NCI-H446 (cell line): Measurements from ENCODE around the gene SYT6.

Source experiments
- DNase-seq, 2 experiments: peaks; one replicate each; lab custom pipeline; 2025; lab: John Stamatoyannopoulos, UW

The SYT6 gene

GRCh38 chr1:114154963-114155322 lies 1.3 kb upstream of the SYT6 start:
- DNase-seq: peak; percentile 40 to 87

DNA sequence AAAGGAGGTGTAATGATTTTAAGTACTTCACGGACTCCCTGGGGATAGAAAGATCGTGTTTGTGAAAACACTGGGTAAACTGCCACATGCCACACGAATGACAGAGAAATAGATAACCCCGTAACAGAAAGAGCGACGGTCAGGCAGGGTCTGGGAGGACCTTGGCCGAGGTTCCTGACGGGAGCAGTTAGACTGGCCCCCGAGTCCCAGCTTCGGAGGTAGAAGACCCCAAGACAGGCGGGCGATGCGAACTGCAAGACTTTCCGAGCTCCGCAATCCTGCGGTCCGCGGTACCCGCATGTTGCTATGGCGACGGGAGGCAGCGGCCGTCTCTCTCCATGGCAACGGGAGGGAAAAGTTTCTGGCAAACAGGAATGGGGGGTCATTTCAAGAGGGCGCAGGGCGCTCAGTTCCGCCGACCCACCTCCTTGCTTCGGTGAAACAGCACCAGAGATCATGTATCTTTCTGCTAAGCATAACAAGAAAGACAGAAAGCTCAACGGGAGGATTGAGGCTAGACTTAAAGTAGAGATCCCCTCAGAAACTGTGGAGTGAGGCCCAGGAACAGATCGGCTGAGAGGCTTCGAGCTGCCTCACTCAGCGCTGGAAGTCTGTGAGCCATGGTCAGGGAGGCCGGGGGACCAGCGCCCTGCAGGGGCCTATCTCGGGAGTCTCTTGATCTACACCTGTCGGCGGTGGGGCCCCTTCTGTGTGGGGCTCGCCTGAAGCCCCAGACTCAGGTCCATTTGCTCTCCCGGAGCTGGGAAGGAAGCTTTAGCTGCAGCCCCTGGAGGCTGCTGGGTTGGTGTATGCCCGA lies 685 bp upstream of the SYT6 start:
- peak in 1 of 2 experiments; percentile 50 for DNase-seq

- DNase-seq: peak in 1 of 2 experiments; percentile 54
These were observed 985 bp downstream of the SYT6 start for GRCh38 chr1:114152508-114153260.

DNA sequence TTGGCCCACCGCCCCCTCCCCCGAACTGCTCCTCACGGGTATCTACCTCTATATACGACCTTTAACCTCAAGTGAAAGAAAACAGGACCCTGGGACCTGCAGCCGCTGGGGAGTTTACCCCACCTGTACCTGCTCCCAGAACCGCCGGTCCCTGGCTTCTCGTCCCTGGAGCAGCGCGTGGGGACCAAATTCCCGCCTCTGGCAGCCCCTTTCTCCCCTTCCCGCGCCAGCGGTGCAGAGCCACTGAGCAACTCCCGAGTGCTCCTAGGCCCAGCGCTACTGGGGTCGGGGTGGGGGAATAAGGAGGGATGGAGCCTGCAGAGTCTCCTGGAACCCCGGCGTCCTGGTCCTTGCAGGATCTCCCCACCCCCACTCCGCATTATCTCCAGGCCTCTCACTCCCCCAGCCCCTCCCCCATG lies 1.6 kb downstream of the SYT6 start:
- DNase-seq: peak in 1 of 2 experiments; percentile 29

DNA sequence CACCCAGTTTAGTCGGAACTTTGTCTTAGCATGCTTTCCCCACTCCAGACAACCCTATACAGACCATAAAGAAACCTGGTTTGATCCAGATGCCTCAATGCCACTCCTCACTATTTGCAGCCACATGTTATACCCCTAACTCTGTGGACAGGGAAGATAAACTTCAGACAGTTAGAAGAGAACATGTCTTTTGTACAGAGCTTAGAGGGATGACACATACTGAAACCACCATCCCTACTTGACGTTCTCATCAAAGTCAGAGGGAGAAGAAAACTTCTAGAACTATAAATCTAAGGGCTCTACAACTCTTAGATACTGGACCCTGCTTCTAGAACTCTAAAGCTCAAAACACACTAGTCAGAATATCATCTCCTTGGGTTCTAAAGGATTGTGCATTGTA lies 3.7 kb downstream of the SYT6 start:
- DNase-seq: no peak

- no peak for DNase-seq
These were observed 4.5 kb downstream of the SYT6 start for GRCh38 chr1:114149211-114149610.

GRCh38 chr1:114145504-114146151 lies 8.0 kb downstream of the SYT6 start:
- DNase-seq: no peak

GRCh38 chr1:114144016-114144415 lies 9.7 kb downstream of the SYT6 start:
- no peak for DNase-seq

GRCh38 chr1:114139540-114139939 lies 14.1 kb downstream of the SYT6 start:
- no peak for DNase-seq

DNA sequence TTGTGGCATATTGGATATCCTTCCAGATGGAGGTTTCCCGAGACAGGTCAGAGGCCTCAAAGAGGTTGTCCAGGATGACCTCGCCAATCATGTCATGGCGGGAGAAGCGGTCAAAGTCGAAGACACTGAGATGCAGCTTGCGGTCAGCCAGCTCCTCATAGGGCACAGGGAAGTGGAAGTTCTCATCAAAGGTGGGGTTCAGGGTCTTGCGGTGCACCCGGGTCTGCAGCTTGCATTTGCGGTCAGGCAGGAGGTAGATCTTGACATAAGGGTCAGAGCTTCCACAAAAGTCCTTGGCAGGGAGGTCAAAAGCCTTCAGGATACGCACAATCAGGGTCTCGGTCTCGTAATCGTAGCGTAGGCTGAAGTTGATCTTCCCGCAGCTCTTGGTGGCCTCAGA lies 16.2 kb downstream of the SYT6 start:
- DNase-seq: no peak

- DNase-seq: no peak
These were observed 17.9 kb downstream of the SYT6 start for GRCh38 chr1:114135786-114136185.

GRCh38 chr1:114134518-114134917 lies 19.2 kb downstream of the SYT6 start:
- DNase-seq: no peak

DNA sequence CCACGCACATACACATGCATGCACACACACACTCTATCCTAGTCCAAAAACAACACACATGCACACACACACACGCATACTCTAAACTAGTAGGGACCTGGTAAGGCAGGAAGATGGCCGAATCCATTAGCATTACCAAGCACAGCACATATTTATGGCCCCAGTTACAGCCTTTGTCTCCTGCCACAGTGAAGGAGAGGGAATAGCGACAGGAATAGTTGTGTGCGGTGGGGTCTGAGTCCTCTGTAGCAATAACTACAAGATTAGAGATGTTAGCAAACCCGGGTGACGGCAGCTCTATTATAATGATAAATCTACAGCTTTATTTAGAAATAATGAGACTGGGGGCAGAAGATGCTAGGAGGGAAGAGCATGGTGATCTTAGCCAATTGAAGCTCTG lies 20.5 kb downstream of the SYT6 start:
- DNase-seq: no peak

GRCh38 chr1:114131526-114132220 lies 22.0 kb downstream of the SYT6 start:
- DNase-seq: no peak

DNA sequence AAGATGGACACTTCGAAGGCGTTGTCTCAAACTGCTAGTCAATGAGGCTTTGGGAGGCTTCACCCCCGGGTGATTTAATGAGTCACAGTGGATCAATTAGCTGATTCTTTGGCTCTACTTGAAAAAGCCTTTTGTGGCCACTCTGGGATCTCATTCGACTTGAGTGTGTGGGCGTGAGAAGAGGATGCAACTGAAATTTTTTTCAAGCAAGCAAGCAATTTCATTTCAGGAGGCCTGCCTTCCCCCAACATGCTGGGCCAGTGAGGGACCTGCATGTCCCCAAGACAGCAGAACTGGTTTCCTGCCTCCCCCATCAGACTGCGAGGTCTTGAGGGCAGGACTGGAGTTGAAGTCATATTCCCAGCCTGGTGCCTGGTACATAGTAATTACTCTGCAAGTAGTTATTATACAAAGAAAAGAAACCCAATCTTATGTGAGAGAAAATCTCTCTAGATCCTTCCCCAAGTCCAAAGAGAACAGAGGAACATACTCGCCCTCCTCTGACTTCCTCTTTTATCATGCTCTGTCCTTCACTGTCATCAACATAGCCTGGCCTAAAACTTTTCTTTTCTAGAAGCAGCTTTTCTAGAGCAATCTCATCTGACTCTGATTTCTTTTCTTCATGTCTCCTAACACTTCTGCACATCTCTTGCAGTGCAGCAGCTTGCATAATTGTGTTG lies 22.7 kb downstream of the SYT6 start:
- DNase-seq: no peak

DNA sequence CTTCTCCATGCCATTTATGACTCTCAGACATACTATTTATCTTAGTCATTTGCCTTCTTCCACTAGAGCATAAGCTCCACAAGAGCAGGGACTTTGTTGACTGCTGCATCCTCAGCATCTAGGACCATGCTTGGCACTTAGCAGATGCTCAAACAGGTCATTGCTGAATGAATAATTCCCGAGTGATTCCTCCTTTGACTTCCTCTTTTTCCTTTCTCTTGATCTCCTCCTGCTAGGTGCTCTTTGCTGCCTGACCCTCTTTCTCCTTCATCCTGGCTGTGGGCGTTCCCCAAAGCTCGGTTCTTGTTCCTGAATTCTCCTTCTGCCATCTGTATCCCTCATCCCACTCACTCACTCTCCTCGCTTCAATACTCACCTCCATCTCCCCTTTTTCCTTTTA lies 23.5 kb downstream of the SYT6 start:
- no peak for DNase-seq

DNA sequence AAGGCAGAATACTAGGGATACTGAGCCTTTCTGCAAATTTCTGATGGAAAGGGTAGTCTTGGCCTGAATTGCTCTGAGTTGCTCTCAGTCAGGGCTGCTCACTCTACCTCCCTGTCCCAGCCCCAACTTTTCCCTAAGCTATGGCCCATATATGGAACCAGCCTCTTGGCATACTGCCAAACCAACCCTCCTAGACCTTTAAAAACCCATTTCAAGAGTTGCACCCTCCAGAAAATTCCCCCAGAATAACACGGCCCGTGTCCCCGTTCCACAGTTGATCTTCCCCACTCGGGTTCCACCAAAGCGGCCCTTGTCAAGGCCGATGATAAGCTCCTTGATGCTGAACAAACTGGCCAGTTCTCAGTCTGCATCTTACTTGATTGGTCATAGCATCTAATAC lies 25.4 kb downstream of the SYT6 start:
- DNase-seq: no peak

DNA sequence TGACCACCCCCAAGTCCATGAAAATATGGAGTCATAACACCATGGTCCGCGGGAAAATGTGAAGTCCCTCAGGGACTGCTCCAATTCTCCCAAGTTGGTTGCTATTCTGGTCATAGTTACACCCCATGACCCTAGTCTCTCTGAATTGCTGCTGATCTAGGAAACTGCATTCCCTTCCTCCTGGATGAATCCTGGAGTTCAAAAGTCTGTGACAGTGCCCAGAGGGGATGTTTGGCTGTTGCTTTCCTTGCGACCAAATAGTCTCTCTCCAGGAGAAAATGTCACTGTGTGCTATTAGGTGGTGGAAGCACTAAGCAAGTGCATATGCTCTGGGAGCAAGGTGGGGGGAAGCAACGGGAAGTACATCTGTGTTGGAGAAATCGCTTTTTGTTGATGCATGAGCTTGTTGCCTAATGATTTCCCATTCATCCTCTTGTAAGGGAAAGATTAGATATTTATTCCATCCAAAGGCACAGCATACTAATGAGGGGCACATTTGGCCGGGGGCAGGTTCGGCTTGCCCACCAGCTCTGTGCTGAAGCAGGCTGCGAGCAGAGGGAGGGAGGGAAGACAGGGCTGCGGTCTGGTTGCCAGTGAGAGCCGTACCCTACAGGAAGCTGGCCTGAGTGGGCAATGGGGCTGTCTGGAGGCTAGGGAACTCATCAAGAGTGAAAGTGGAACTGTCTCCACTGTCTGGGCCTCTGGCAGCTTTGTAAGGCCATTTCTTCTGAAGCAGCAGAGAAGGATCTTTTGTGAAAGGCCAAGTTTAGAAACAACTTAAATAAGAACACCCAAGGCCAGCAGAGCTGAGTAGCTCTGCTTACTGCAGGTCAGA lies 27.2 kb downstream of the SYT6 start:
- DNase-seq: no peak

GRCh38 chr1:114124644-114125043 lies 29.0 kb downstream of the SYT6 start:
- DNase-seq: no peak

- DNase-seq: no peak
These were observed 30.6 kb downstream of the SYT6 start for GRCh38 chr1:114122941-114123618.
